Melanocyte of skin (primary cell): ENCODE data around the gene FBXO31. TPM values are rescaled to one million over a fixed set of nuclear protein-coding genes. Genes with fewer than 3 reads are reported as not detected.

Source experiments
- total RNA-seq, 2 donors: library from RNA; depleted of rRNA; stranded (reverse); fragments of >200 nt; gene quantifications; 2 replicates each; pipeline ENCODE4 v1.2.3, GENCODE V29; 2012

FBXO31 gene
- total RNA-seq, result 10 to 100 TPM; 23.6 to 25.8 TPM

DNA sequence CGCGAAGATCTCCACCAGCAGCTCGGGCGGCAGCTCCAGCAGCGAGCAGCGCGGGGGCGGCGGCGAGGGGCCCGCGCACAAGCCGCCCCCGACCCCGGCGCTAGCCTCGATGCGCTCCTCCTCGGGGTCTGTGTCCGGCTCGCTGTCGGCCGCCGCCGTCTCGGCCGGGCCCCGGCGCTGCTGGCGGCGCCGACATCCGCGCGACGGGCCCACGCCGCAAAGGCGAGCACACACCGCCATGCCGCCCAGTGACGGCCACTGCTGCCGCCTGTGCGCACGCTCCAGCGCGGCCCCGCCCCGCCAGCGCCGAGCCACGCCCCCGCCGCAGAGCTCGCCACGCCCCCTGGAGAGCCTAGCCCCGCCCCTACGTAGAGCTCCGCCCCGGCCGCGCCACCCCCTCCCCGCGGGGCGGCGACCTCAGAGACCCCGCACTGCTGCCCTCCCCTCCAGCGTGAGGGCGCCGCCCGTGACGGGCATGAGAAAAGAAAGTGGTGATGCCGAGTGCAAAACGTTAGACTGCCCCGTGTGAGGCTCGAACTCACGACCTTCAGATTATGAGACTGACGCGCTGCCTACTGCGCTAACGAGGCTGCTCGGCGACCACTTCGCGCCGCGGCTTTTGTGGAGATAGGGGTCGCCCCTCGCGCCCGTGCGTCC is at the start of gene FBXO31:
Gene FBXO31, minus strand, starts transcription at position 272 of the 657 bp plus-strand sequence. Its CDS starts 32 bp downstream, at position 240.

DNA sequence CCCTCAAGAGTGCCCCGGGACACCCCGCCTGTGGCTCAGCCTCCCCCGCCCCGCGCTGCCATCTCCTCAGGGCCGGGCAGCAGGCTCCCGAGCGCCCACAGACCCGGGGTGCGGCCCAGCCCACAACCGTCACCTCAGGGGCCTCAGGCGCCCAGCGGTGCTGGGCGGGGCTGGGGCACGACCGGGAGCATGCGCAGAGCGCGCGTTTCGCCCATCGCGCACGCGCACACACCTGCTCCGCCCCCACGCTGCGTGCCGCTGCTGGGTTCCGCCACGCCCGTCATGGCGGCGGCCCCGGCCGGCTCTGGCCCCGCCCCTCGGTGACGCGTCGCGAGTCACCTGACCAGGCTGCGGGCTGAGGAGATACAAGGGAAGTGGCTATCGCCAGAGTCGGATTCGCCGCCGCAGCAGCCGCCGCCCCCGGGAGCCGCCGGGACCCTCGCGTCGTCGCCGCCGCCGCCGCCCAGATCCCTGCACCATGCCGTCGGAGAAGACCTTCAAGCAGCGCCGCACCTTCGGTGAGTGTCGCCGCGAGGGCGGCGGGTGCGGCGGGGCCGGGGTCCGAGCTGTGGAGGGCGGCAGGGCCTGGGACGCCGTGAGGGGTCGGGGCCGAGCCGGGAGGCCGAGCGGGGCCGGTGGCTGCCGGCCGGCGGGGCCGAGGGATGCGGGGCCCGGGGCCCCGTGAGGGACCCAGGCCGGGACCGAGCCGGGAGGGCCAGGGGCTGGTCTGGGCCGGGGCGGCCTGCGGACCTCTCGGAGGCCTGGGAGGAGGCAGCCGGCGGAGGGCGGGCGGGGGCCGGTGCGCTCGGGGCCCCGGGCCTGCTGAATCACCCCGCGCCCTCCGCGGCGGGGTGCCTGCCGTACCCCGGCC is 8.6 kb upstream of the FBXO31 start, which contains the start of gene MAP1LC3B:
Gene MAP1LC3B, plus strand, starts transcription at position 387 of the 871 bp plus-strand sequence. Its CDS starts 92 bp downstream, at position 479.

DNA sequence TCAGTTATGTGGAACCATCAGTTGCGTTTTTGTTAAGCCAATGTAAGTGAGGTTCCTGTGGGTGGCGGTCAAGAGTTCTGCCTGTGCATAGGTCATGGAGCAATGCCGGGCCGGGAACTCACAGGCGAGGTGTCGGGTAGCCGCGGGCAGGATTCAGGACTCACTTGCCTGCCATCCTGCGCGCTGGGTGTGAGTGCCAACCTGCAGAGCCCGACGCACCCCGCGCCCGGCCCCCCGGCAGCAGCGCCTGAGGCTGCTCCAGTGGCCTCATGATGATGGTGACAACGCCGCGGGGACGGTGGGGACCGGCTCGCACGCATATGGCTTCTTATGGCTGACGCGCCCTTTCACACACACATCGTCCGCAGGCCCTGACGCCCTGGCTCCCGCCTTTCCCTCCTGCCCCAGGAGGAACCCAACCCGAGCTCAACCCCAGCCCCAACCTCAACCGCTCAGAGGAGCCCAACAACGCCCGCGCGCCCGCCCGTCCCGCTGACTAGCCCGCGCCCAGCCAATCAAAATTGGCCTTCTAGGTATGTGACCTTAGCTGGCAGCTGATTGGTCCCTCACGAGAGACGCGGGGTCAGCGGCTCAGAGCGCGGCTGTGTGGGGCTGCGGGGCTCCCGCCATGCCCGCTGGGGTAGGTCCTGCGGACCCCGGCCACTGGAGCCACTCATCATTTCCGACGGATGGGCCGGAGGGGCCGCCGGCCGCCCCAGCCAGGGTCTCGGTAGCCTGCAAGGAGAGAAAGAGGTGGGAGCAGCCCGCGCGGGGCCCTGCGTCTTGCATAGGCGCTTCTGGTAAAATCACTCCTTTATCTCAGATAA is 66.4 kb downstream of the FBXO31 start, which contains the start of gene C16orf95:
Gene C16orf95, minus strand, starts transcription at position 470 of the 827 bp plus-strand sequence. Its CDS starts 150 bp downstream, at position 320.

Other genes with a start within 250 kb of the FBXO31 start
- 10 to 100 TPM in 1 of 2 donors, 1 to 10 TPM in 1; 4.5 to 15.0 TPM for gene C16orf95, start 66.4 kb downstream of the FBXO31 start, total RNA-seq
- gene MAP1LC3B, start 8.6 kb upstream of the FBXO31 start, total RNA-seq, result 10 to 100 TPM; 34.4 to 35.0 TPM
- gene ZCCHC14, start 109.2 kb upstream of the FBXO31 start, total RNA-seq, result 10 to 100 TPM in 1 of 2 donors, 1 to 10 TPM in 1; 8.6 to 11.3 TPM
- not detected for gene JPH3, start 218.7 kb upstream of the FBXO31 start, total RNA-seq